Tibial artery (tissue), 4 donors: ENCODE measurements around the gene ATP6AP2.

Experiments used
- DNase-seq, 2 donors: peaks; one replicate each; pipeline ENCODE4 v3.0.0-alpha.2; 2019
- H3K27ac ChIP-seq, 2 donors: fragments of 200-600 bp; sonication (generic) in 1 of 2; 1 replicate in 1 of 2; 2 replicates in 1 of 2; pipeline ENCODE4 v1.5.1; 2018 to 2019; ENCODE audit warnings: mild to moderate bottlenecking in 1 of 2
- H3K27me3 ChIP-seq, 2 donors: fragments of 200-600 bp; sonication (generic) in 1 of 2; one replicate each; pipeline versions ENCODE4 v1.5.1 to v1.6.0; 2016 to 2019
- H3K36me3 ChIP-seq, 3 donors: fragments of 200-600 bp; sonication (generic) in 2 of 3; one replicate each; pipeline ENCODE4 v1.5.1; 2016 to 2019; ENCODE audit warnings: mild to moderate bottlenecking in 2 of 3
- H3K4me1 ChIP-seq, 4 donors: fragments of 200-600 bp; sonication (generic) in 2 of 4; 1 replicate in 3 of 4; 2 replicates in 1 of 4; pipeline ENCODE4 v1.5.1; 2016 to 2019
- H3K4me3 ChIP-seq, 2 donors: fragments of 200-600 bp; sonication (generic) in 1 of 2; 1 replicate in 1 of 2; 2 replicates in 1 of 2; pipeline ENCODE4 v1.5.1; 2018 to 2019; ENCODE audit warnings: mild to moderate bottlenecking in 2 of 2
- H3K9me3 ChIP-seq, 3 donors: fragments of 200-600 bp; sonication (generic) in 1 of 3; one replicate each; pipeline ENCODE4 v1.5.1; 2016 to 2019
- CTCF ChIP-seq, 2 experiments: fragments of 200-600 bp in 1 of 2; fragments of 450-650 bp in 1 of 2; IDR thresholded peaks; one replicate each; pipeline ENCODE4 v1.5.1; 2017 to 2019; ENCODE audit warnings: antibody characterized with exemption in 2 of 2, mild to moderate bottlenecking in 1 of 2, moderate library complexity in 1 of 2
- intact Hi-C: fragments of 100-400 bp; cut with DNase I; formaldehyde crosslinking; loops from one replicate; pipeline ENCODE4 v1.15.0; 2023; ENCODE audit warnings: low total_unique reads

ATP6AP2 gene

GRCh38 chrX:40550066-40550465 is 30.7 kb upstream of the ATP6AP2 start:
- no peaks in the 10 kb centered on the region for H3K4me1 ChIP-seq
- no peaks in the 10 kb centered on the region for H3K36me3 ChIP-seq
- no peak for DNase-seq
- no peaks in the 10 kb centered on the region for H3K27me3 ChIP-seq
- H3K4me3 ChIP-seq: no peak overlapping the region
- H3K27ac ChIP-seq: no peak overlapping the region
- H3K9me3 ChIP-seq: no peaks in the 10 kb centered on the region
- no peak for TF ChIP-seq CTCF (IDR thresholded peaks at IDR 0.05)
- intact Hi-C loops: no loop called here

- no peak for TF ChIP-seq CTCF (IDR thresholded peaks at IDR 0.05)
- H3K36me3 ChIP-seq: no peaks in the 10 kb centered on the region
- no peaks in the 10 kb centered on the region for H3K4me1 ChIP-seq
- H3K27ac ChIP-seq: no peak overlapping the region
- no peak overlapping the region for H3K4me3 ChIP-seq
- DNase-seq: no peak
- no peaks in the 10 kb centered on the region for H3K27me3 ChIP-seq
- H3K9me3 ChIP-seq: no peaks in the 10 kb centered on the region
- intact Hi-C loops: no loop called here
Observed at GRCh38 chrX:40552768-40553167, 28.0 kb upstream of the ATP6AP2 start.

- Histone ChIP-seq H3K4me3 (no peak overlapping the region), H3K27ac (no peak overlapping the region), H3K9me3 (no peaks in the 10 kb centered on the region), H3K27me3 (no peaks in the 10 kb centered on the region), H3K36me3 (no peaks in the 10 kb centered on the region), H3K4me1 (no peaks in the 10 kb centered on the region)
- no peak for TF ChIP-seq CTCF (IDR thresholded peaks at IDR 0.05)
- DNase-seq: no peak
- intact Hi-C loops: no loop called here
Observed at GRCh38 chrX:40558590-40558989, 22.2 kb upstream of the ATP6AP2 start.

- TF ChIP-seq CTCF (IDR thresholded peaks at IDR 0.05): no peak
- H3K27me3 ChIP-seq: no peaks in the 10 kb centered on the region
- DNase-seq: no peak
- intact Hi-C loops: no loop called here
- no peaks in the 10 kb centered on the region for H3K36me3 ChIP-seq
- H3K4me1 ChIP-seq: no peaks in the 10 kb centered on the region
- no peak overlapping the region for H3K4me3 ChIP-seq
- no peaks in the 10 kb centered on the region for H3K9me3 ChIP-seq
- H3K27ac ChIP-seq: no peak overlapping the region
Observed at GRCh38 chrX:40563784-40564183, 17.0 kb upstream of the ATP6AP2 start.

GRCh38 chrX:40564447-40564846 is 16.3 kb upstream of the ATP6AP2 start:
- no peak for TF ChIP-seq CTCF (IDR thresholded peaks at IDR 0.05)
- H3K4me3 ChIP-seq: no peak overlapping the region
- H3K4me1 ChIP-seq: no peaks in the 10 kb centered on the region
- H3K9me3 ChIP-seq: no peaks in the 10 kb centered on the region
- H3K27me3 ChIP-seq: no peaks in the 10 kb centered on the region
- H3K36me3 ChIP-seq: no peaks in the 10 kb centered on the region
- DNase-seq: no peak
- intact Hi-C loops: no loop called here
- no peak overlapping the region for H3K27ac ChIP-seq
